ENCODE measurements around the gene GIMD1.

GIMD1 gene

GRCh38 chr4:106395582-106395981, 27.0 kb upstream of the GIMD1 start:
- no peaks in the 10 kb centered on the region for H3K4me1 ChIP-seq
- intact Hi-C loops (cut with DNase I; ENCODE audit: low total_unique reads): no loop called here
- DNase-seq: no peak
- H3K27me3 ChIP-seq: no peaks in the 10 kb centered on the region
- H3K27ac ChIP-seq: no peak overlapping the region
- H3K4me3 ChIP-seq: no peak overlapping the region
- H3K36me3 ChIP-seq: peaks cover 0 to 4% (median 0%) of the 10 kb centered on the region in 3 donors
- H3K9me3 ChIP-seq: peaks cover 3 to 42% (median 19%) of the 10 kb centered on the region in 3 donors
- no peak for TF ChIP-seq CTCF (IDR thresholded peaks at IDR 0.05)

GRCh38 chr4:106385853-106386393, 17.3 kb upstream of the GIMD1 start:
- no peaks in the 10 kb centered on the region for H3K36me3 ChIP-seq
- no peak overlapping the region for H3K27ac ChIP-seq
- H3K27me3 ChIP-seq: no peaks in the 10 kb centered on the region
- no peak overlapping the region for H3K4me3 ChIP-seq
- no peaks in the 10 kb centered on the region for H3K4me1 ChIP-seq
- intact Hi-C loops (cut with DNase I; ENCODE audit: low total_unique reads): no loop called here
- no peak for TF ChIP-seq CTCF (IDR thresholded peaks at IDR 0.05)
- peaks cover 0 to 5% (median 0%) of the 10 kb centered on the region in 3 donors for H3K9me3 ChIP-seq
- no peak for DNase-seq

GRCh38 chr4:106384878-106385277, 16.3 kb upstream of the GIMD1 start:
- H3K27me3 ChIP-seq: no peaks in the 10 kb centered on the region
- no peaks in the 10 kb centered on the region for H3K36me3 ChIP-seq
- no peaks in the 10 kb centered on the region for H3K4me1 ChIP-seq
- intact Hi-C loops (cut with DNase I; ENCODE audit: low total_unique reads): no loop called here
- TF ChIP-seq CTCF (IDR thresholded peaks at IDR 0.05): no peak
- H3K4me3 ChIP-seq: no peak overlapping the region
- no peak overlapping the region for H3K27ac ChIP-seq
- H3K9me3 ChIP-seq: peaks cover 0 to 5% (median 0%) of the 10 kb centered on the region in 3 donors
- DNase-seq: no peak

GRCh38 chr4:106380179-106380578, 11.6 kb upstream of the GIMD1 start:
- no peaks in the 10 kb centered on the region for H3K4me1 ChIP-seq
- peaks cover 0 to 4% (median 0%) of the 10 kb centered on the region in 3 donors for H3K9me3 ChIP-seq
- no peak for DNase-seq
- H3K27me3 ChIP-seq: no peaks in the 10 kb centered on the region
- H3K27ac ChIP-seq: no peak overlapping the region
- no peak overlapping the region for H3K4me3 ChIP-seq
- no peaks in the 10 kb centered on the region for H3K36me3 ChIP-seq
- intact Hi-C loops (cut with DNase I; ENCODE audit: low total_unique reads): no loop called here
- TF ChIP-seq CTCF (IDR thresholded peaks at IDR 0.05): no peak

- H3K4me1 ChIP-seq: no peaks in the 10 kb centered on the region
- no peaks in the 10 kb centered on the region for H3K9me3 ChIP-seq
- no peak for DNase-seq
- no peaks in the 10 kb centered on the region for H3K27me3 ChIP-seq
- H3K27ac ChIP-seq: no peak overlapping the region
- intact Hi-C loops (cut with DNase I; ENCODE audit: low total_unique reads): no loop called here
- no peak for TF ChIP-seq CTCF (IDR thresholded peaks at IDR 0.05)
- H3K36me3 ChIP-seq: no peaks in the 10 kb centered on the region
- no peak overlapping the region for H3K4me3 ChIP-seq
These were observed 4.4 kb upstream of the GIMD1 start for GRCh38 chr4:106373026-106373425.

- no peaks in the 10 kb centered on the region for H3K9me3 ChIP-seq
- no peak overlapping the region for H3K4me3 ChIP-seq
- intact Hi-C loops (cut with DNase I; ENCODE audit: low total_unique reads): no loop called here
- peaks cover 0 to 4% (median under 1%) of the 10 kb centered on the region in 4 donors for H3K4me1 ChIP-seq
- no peak for TF ChIP-seq CTCF (IDR thresholded peaks at IDR 0.05)
- DNase-seq: no peak
- no peak overlapping the region for H3K27ac ChIP-seq
- H3K36me3 ChIP-seq: no peaks in the 10 kb centered on the region
- no peaks in the 10 kb centered on the region for H3K27me3 ChIP-seq
These were observed 2.6 kb upstream of the GIMD1 start for GRCh38 chr4:106371161-106371560.

Data from tibial artery (tissue), 4 donors.